ENCODE measurements around the gene ASTN2. TPM values are rescaled to one million over a fixed set of nuclear protein-coding genes. Genes with fewer than 3 reads are reported as not detected.

ASTN2 gene
- total RNA-seq, 1 donor from 2014 or later, result 15.9 TPM

DNA sequence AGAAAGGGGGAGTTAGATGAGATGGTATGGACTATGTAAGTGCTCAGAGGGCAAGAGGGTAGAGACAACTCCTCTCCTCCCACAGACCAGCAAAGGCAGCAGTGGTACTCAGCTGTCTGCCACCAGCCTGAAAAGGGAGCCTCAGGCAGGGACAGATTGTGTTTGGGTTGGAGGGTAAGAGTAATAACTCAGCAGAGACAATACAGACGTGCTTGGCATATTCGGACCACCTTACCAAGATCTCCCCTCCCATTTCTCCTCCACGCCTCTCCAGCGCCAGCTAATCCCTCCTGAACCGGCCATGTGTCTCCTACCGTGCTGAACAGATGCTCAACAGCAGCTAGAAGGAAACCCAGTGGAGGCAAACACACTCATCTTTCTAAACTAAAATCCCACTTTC, 180.8 kb downstream of the ASTN2 start:
- TF ChIP-seq CTCF (conservative IDR thresholded peaks at IDR 0.05), result no peak
- peaks cover 9% of the 10 kb centered on the region for H3K27me3 Mint-ChIP-seq
- DNase-seq (ENCODE audit: extremely low spot score, unreplicated experiment), result no peak
- no peaks in the 10 kb centered on the region for H3K9me3 Mint-ChIP-seq
- H3K36me3 Mint-ChIP-seq, result no peaks in the 10 kb centered on the region
- H3K4me3 Mint-ChIP-seq, result no peak overlapping the region
- H3K4me1 Mint-ChIP-seq (ENCODE audit: unreplicated experiment), result no peaks in the 10 kb centered on the region
- no peak overlapping the region for H3K27ac Mint-ChIP-seq

GRCh38 chr9:117233016-117233415, 181.8 kb downstream of the ASTN2 start:
- Mint-ChIP-seq H3K9me3 (no peaks in the 10 kb centered on the region), H3K27me3 (peaks cover 9% of the 10 kb centered on the region), H3K4me3 (no peak overlapping the region), H3K4me1 (ENCODE audit: unreplicated experiment) (no peaks in the 10 kb centered on the region), H3K27ac (no peak overlapping the region), H3K36me3 (no peaks in the 10 kb centered on the region)
- no peak for TF ChIP-seq CTCF (conservative IDR thresholded peaks at IDR 0.05)
- no peak for DNase-seq (ENCODE audit: extremely low spot score, unreplicated experiment)

GRCh38 chr9:117232281-117232680, 182.6 kb downstream of the ASTN2 start:
- TF ChIP-seq CTCF (conservative IDR thresholded peaks at IDR 0.05), result no peak

DNA sequence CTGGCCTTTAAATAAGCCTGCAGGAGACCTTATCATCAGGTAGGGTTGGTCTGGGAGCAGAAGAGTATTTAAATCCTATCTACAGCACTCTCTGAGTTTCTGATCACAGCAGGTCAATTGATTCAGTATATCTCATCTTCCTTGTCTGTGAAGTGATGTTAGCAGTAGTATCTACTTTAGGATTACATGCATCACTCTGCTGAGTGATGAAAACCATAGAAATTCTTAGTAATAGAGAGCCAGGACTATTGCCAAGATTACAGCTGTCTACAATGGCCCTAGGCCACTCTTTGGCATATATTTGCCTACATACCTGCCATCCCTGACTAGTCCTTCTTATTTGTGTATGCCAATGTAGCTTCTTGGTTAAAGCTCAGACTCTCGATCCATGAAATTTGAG, 183.8 kb downstream of the ASTN2 start:
- Mint-ChIP-seq H3K36me3 (no peaks in the 10 kb centered on the region), H3K4me3 (no peak overlapping the region), H3K9me3 (no peaks in the 10 kb centered on the region), H3K4me1 (ENCODE audit: unreplicated experiment) (no peaks in the 10 kb centered on the region), H3K27ac (no peak overlapping the region), H3K27me3 (peaks cover 9% of the 10 kb centered on the region)
- no peak for TF ChIP-seq CTCF (conservative IDR thresholded peaks at IDR 0.05)
- DNase-seq (ENCODE audit: extremely low spot score, unreplicated experiment), result no peak

More at GRCh38 chr9:117232281-117232680, 182.6 kb downstream of the ASTN2 start:
- Mint-ChIP-seq H3K27me3 (peaks cover 9% of the 10 kb centered on the region), H3K27ac (no peak overlapping the region), H3K36me3 (no peaks in the 10 kb centered on the region), H3K4me1 (ENCODE audit: unreplicated experiment) (no peaks in the 10 kb centered on the region), H3K4me3 (no peak overlapping the region), H3K9me3 (no peaks in the 10 kb centered on the region)
- DNase-seq (ENCODE audit: extremely low spot score, unreplicated experiment), result no peak

DNA sequence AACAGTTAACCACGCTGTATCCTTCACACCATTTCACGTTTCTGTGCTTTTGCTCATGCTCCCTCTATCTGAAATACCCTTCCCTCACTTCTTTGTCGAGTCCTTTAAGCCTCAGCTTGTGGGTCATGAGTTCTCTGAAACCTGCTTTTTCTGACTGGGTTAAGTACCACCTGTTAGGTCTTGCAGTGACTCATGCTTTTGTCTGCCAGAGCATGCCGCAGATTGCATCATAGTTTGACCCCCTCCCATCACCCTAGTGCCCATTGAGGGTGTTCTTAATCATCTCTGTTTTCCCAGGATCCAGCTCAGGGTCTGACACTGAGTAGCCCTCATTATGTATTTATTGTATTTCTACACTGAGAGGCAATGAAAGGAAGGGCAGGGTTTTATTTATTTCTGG, 190.2 kb downstream of the ASTN2 start:
- no peak overlapping the region for H3K4me3 Mint-ChIP-seq
- no peaks in the 10 kb centered on the region for H3K36me3 Mint-ChIP-seq
- DNase-seq (ENCODE audit: extremely low spot score, unreplicated experiment), result no peak
- H3K27me3 Mint-ChIP-seq, result no peaks in the 10 kb centered on the region
- no peaks in the 10 kb centered on the region for H3K9me3 Mint-ChIP-seq
- H3K4me1 Mint-ChIP-seq (ENCODE audit: unreplicated experiment), result no peaks in the 10 kb centered on the region
- no peak overlapping the region for H3K27ac Mint-ChIP-seq
- no peak for TF ChIP-seq CTCF (conservative IDR thresholded peaks at IDR 0.05)

DNA sequence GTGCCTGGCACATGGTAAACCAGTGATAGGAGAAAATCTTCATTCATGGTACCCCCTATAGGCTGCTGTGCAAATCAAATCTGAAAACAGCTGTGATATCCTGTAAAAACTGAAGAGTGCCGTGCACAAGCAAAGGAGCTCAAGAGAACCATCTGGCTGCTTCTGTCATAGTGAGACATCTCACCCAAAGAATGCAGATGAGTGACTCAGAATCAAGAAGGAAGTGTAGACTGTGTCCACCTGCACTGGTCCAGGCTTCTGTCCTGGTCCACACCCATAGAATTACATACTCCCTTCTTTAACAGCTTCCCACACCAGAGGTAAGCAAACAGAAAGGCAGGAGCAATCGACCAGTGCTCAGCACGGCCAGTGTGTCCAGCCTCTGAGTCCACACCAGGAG, 195.9 kb downstream of the ASTN2 start:
- no peak for DNase-seq (ENCODE audit: extremely low spot score, unreplicated experiment)
- H3K9me3 Mint-ChIP-seq, result no peaks in the 10 kb centered on the region
- H3K27ac Mint-ChIP-seq, result peak overlapping the region; percentile 52
- no peaks in the 10 kb centered on the region for H3K27me3 Mint-ChIP-seq
- no peak for TF ChIP-seq CTCF (conservative IDR thresholded peaks at IDR 0.05)
- H3K36me3 Mint-ChIP-seq, result no peaks in the 10 kb centered on the region
- no peak overlapping the region for H3K4me3 Mint-ChIP-seq
- H3K4me1 Mint-ChIP-seq (ENCODE audit: unreplicated experiment), result no peaks in the 10 kb centered on the region
